ENCODE measurements around the gene PDZD2. TPM values are rescaled to one million over a fixed set of nuclear protein-coding genes. Genes with fewer than 3 reads are reported as not detected.

Gene PDZD2
- total RNA-seq, 1 experiment from 2014 or later = 23.0 TPM

DNA sequence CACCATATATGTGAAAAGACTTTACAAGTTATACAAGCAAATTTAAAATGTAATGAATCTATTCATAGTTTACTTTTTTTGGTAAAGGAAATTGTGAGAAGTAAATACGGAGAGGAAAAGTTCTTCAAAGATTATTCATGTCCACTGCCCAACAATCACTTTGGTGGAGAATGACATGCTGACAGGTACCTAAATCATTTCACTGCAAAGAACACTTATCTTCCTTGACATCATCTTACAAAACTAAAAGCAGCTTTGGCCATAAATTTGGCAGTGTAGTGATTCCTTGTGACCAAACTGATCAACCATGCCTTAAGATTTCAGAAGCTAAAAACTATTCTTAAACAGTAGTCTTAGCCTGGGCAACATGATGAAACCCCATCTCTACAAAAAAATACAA, 492.7 kb downstream of the PDZD2 start:
- H3K27ac Mint-ChIP-seq (ENCODE audit: low read depth, unreplicated experiment) = no peak overlapping the region
- H3K4me1 Mint-ChIP-seq (ENCODE audit: insufficient read depth, unreplicated experiment) = no peaks in the 10 kb centered on the region
- no peaks in the 10 kb centered on the region for H3K27me3 Mint-ChIP-seq (ENCODE audit: insufficient read depth, unreplicated experiment)
- H3K9me3 Mint-ChIP-seq (ENCODE audit: unreplicated experiment) = no peaks in the 10 kb centered on the region
- peaks cover 45% of the 10 kb centered on the region for H3K36me3 Mint-ChIP-seq (ENCODE audit: insufficient read depth, unreplicated experiment)
- CTCF ChIA-PET = interaction anchor here (0.5 kb wide), 1 partner anchor 577 kb away, joined by 3 read pairs; no protein-coding TSS in a partner anchor
- TF ChIP-seq, protein P1, sequence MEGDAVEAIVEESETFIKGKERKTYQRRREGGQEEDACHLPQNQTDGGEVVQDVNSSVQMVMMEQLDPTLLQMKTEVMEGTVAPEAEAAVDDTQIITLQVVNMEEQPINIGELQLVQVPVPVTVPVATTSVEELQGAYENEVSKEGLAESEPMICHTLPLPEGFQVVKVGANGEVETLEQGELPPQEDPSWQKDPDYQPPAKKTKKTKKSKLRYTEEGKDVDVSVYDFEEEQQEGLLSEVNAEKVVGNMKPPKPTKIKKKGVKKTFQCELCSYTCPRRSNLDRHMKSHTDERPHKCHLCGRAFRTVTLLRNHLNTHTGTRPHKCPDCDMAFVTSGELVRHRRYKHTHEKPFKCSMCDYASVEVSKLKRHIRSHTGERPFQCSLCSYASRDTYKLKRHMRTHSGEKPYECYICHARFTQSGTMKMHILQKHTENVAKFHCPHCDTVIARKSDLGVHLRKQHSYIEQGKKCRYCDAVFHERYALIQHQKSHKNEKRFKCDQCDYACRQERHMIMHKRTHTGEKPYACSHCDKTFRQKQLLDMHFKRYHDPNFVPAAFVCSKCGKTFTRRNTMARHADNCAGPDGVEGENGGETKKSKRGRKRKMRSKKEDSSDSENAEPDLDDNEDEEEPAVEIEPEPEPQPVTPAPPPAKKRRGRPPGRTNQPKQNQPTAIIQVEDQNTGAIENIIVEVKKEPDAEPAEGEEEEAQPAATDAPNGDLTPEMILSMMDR (IDR thresholded peaks at IDR 0.05; ENCODE audit: unreplicated experiment) = no peak
- BruUV-seq (replicated peaks) = no TSS peak
- no peak overlapping the region for H3K4me3 Mint-ChIP-seq (ENCODE audit: unreplicated experiment)
- DNase-seq (ENCODE audit: unreplicated experiment) = no peak
- POLR2A ChIA-PET = interaction anchor here (0.6 to 1.0 kb wide), 2 partner anchors 15 to 32 kb away, joined by 3 read pairs; no protein-coding TSS in a partner anchor
- intact Hi-C loops (cut with micrococcal nuclease) = no loop called here

DNA sequence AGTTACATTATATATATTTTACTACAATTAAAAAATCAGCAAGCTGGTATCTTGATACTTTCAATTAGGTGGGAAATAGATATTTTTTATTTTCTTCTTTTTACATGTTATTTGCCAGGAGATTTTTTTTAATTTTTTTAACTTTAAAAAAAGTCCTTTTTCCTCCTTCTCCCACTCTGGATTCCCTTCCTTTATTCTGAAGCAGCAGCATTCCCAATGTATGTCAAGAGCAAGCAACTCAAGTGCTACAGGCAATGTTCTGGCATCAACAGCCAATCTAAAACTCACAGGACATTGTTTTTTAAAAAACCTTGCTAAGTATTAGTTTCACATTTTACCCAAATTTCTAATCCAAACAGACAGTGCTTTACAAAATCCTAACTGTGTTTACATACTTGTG, 493.8 kb downstream of the PDZD2 start:
- Mint-ChIP-seq H3K27ac (ENCODE audit: low read depth, unreplicated experiment) (no peak overlapping the region), H3K4me3 (ENCODE audit: unreplicated experiment) (no peak overlapping the region), H3K4me1 (ENCODE audit: insufficient read depth, unreplicated experiment) (no peaks in the 10 kb centered on the region), H3K36me3 (ENCODE audit: insufficient read depth, unreplicated experiment) (peaks cover 56% of the 10 kb centered on the region), H3K9me3 (ENCODE audit: unreplicated experiment) (no peaks in the 10 kb centered on the region), H3K27me3 (ENCODE audit: insufficient read depth, unreplicated experiment) (no peaks in the 10 kb centered on the region)
- CTCF ChIA-PET = interaction anchor here (0.6 kb wide), 1 partner anchor 40 kb away, joined by 3 read pairs; no protein-coding TSS in a partner anchor
- DNase-seq (ENCODE audit: unreplicated experiment) = no peak
- POLR2A ChIA-PET = no interaction called here
- TF ChIP-seq, protein P1 (IDR thresholded peaks at IDR 0.05; ENCODE audit: unreplicated experiment) = no peak
- no TSS peak for BruUV-seq (replicated peaks)
- intact Hi-C loops (cut with micrococcal nuclease) = no loop called here

DNA sequence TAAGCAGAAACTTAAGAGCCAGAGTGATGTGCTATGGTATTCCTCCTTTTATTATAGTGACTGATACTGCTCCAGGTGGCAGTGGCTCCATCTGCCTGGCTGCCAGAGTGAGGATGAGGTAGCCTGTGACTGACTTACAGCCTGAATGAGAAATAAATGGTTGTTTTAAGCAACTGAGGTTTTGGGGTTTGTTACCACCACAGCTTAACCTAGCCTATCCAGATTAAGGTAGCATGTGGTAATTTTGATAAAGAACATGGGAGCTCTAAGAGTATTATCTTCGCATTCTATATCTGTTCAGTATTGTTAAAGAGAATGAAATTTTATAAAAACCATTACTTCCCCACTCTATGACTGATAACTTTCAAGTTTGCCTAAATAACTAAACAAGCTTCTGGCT, 496.2 kb downstream of the PDZD2 start:
- POLR2A ChIA-PET = interaction anchor here (0.8 to 1.7 kb wide), 6 partner anchors 12 to 590 kb away, joined by 3 to 5 read pairs (median 4); partner anchors contain the start of gene GOLPH3
- intact Hi-C loops (cut with micrococcal nuclease) = no loop called here
- Mint-ChIP-seq H3K4me1 (ENCODE audit: insufficient read depth, unreplicated experiment) (no peaks in the 10 kb centered on the region), H3K4me3 (ENCODE audit: unreplicated experiment) (no peak overlapping the region), H3K27me3 (ENCODE audit: insufficient read depth, unreplicated experiment) (no peaks in the 10 kb centered on the region), H3K27ac (ENCODE audit: low read depth, unreplicated experiment) (no peak overlapping the region), H3K9me3 (ENCODE audit: unreplicated experiment) (no peaks in the 10 kb centered on the region), H3K36me3 (ENCODE audit: insufficient read depth, unreplicated experiment) (peaks cover 59% of the 10 kb centered on the region)
- CTCF ChIA-PET = interaction anchor here (0.6 to 1.4 kb wide), 2 partner anchors 16 to 1721 kb away, joined by 3 to 14 read pairs; no protein-coding TSS in a partner anchor
- TSS peak; percentile 29 for BruUV-seq (replicated peaks)
- TF ChIP-seq, protein P1 (IDR thresholded peaks at IDR 0.05; ENCODE audit: unreplicated experiment) = no peak
- DNase-seq (ENCODE audit: unreplicated experiment) = no peak

DNA sequence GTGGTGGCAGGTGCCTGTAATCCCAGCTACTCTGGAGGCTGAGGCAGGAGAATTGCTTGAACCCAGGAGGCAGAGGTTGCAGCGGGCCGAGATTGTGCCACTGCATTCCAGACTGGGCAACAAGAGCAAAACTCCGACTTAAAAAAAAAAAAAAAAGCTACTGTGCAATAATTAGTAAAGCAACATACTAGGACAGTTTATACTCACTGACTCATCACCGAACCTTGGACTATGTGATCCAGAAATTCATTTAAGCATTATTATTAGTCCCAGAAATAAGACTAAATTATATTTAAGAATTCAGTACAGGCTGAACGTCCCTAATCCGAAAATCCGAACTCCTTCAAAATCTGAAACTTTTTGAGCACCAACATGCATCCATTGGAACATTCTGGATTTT, 497.4 kb downstream of the PDZD2 start:
- DNase-seq (ENCODE audit: unreplicated experiment) = peak; percentile 13
- H3K9me3 Mint-ChIP-seq (ENCODE audit: unreplicated experiment) = no peaks in the 10 kb centered on the region
- TF ChIP-seq, protein P1 (IDR thresholded peaks at IDR 0.05; ENCODE audit: unreplicated experiment) = no peak
- ChIA-PET CTCF (interaction anchor here (0.7 kb wide), 1 partner anchor 446 kb away, joined by 3 read pairs; no protein-coding TSS in a partner anchor), POLR2A (interaction anchor here (1.1 to 1.7 kb wide), 3 partner anchors 13 to 38 kb away, joined by 3 to 5 read pairs (median 4); partner anchors contain the start of gene GOLPH3)
- no peak overlapping the region for H3K27ac Mint-ChIP-seq (ENCODE audit: low read depth, unreplicated experiment)
- peaks cover 63% of the 10 kb centered on the region for H3K36me3 Mint-ChIP-seq (ENCODE audit: insufficient read depth, unreplicated experiment)
- intact Hi-C loops (cut with micrococcal nuclease) = no loop called here
- no peak overlapping the region for H3K4me3 Mint-ChIP-seq (ENCODE audit: unreplicated experiment)
- no peaks in the 10 kb centered on the region for H3K4me1 Mint-ChIP-seq (ENCODE audit: insufficient read depth, unreplicated experiment)
- H3K27me3 Mint-ChIP-seq (ENCODE audit: insufficient read depth, unreplicated experiment) = no peaks in the 10 kb centered on the region
- no TSS peak for BruUV-seq (replicated peaks)
